H1 (cell line): ENCODE data around the gene NPBWR2. TPM values are rescaled to one million over a fixed set of nuclear protein-coding genes. Genes with fewer than 3 reads are reported as not detected.
A peak's percentile ranks its signal among the peaks of the same experiment; 100 is the strongest.

Source experiments
- CTCF ChIA-PET: fragments of 300-600 bp; sonication (Branson Sonifier 250); formaldehyde crosslinking; loops from one replicate; lab custom pipeline; 2021; ENCODE audit not compliant: partially characterized antibody; lab: Charles Lee
- POLR2A ChIA-PET: fragments of 300-600 bp; sonication (Branson Sonifier 250); formaldehyde crosslinking; loops from one replicate; lab custom pipeline; 2021; ENCODE audit warnings: inconsistent platforms; ENCODE audit not compliant: partially characterized antibody; lab: Charles Lee
- DNase-seq, 2 experiments: peaks; one replicate each; pipeline versions ENCODE4 v3.0.0 to v3.0.0-alpha.2; 2010 to 2022; ENCODE audit warnings: low spot score in 2 of 2, low read depth in 1 of 2, mixed read lengths in 1 of 2
- FAIRE-seq: peaks from 2 replicates; lab custom pipeline; 2011; peaks lifted over from hg19 to GRCh38; lab: Jason Lieb, UNC
- H2AFZ ChIP-seq: 2 replicates; pipeline ENCODE4 v1.8.1; 2012; ENCODE audit warnings: low read length, inconsistent platforms
- H2AK5ac ChIP-seq: 2 replicates; pipeline ENCODE4 v1.6.1; 2013; ENCODE audit warnings: low read depth, low read length
- H2BK120ac ChIP-seq: replicated peaks from 2 replicates; pipeline ENCODE3; 2013; ENCODE audit warnings: low read depth, low read length, inconsistent platforms
- H2BK12ac ChIP-seq: 2 replicates; pipeline ENCODE4 v1.6.1; 2013; ENCODE audit warnings: low read depth, low read length
- H2BK15ac ChIP-seq: 2 replicates; pipeline ENCODE4 v1.6.1; 2013; ENCODE audit warnings: low read length
- H2BK20ac ChIP-seq: 2 replicates; pipeline ENCODE4 v1.6.1; 2013; ENCODE audit warnings: low read length
- H2BK5ac ChIP-seq: 2 replicates; pipeline ENCODE4 v1.6.1; 2013; ENCODE audit warnings: low read depth, low read length
- H3K14ac ChIP-seq: 2 replicates; pipeline ENCODE4 v1.6.1; 2013; ENCODE audit warnings: inconsistent platforms; ENCODE audit not compliant: insufficient read length
- H3K18ac ChIP-seq: 2 replicates; pipeline ENCODE4 v1.6.1; 2013; ENCODE audit warnings: low read length; ENCODE audit errors: extremely low read depth
- H3K23ac ChIP-seq: 2 replicates; pipeline ENCODE4 v1.6.1; 2013; ENCODE audit warnings: inconsistent platforms; ENCODE audit not compliant: insufficient read length
- H3K23me2 ChIP-seq: 2 replicates; pipeline ENCODE4 v1.6.1; 2013; ENCODE audit warnings: low read depth, low read length
- H3K27ac ChIP-seq: 2 replicates; pipeline ENCODE4 v1.6.1; 2011; ENCODE audit warnings: low read depth, low read length, inconsistent platforms
- H3K27me3 ChIP-seq, 4 experiments: replicated peaks in 1 of 4; 1 replicate in 1 of 4; 2 replicates in 3 of 4; pipeline versions ENCODE4 v1.6.1 to v1.8.1; 2011 to 2013; ENCODE audit warnings: low read length in 3 of 4, mild to moderate bottlenecking in 3 of 4, inconsistent platforms in 2 of 4, mixed read lengths in 2 of 4, moderate library complexity in 1 of 4; ENCODE audit not compliant: control insufficient read depth in 3 of 4, insufficient read depth in 3 of 4; ENCODE audit errors: extremely low read depth in 1 of 4
- H3K36me3 ChIP-seq, 4 experiments: 2 replicates each; pipeline versions ENCODE4 v1.6.1 to v1.8.1; 2011 to 2013; ENCODE audit warnings: mild to moderate bottlenecking in 4 of 4, low read length in 3 of 4, moderate library complexity in 2 of 4, control low read depth in 1 of 4, inconsistent platforms in 1 of 4; ENCODE audit not compliant: insufficient read depth in 4 of 4, control insufficient read depth in 2 of 4
- H3K4ac ChIP-seq: replicated peaks from 2 replicates; pipeline ENCODE3; 2013; ENCODE audit warnings: low read length, low read depth, mixed read lengths, inconsistent platforms; ENCODE audit not compliant: insufficient read length
- H3K4me1 ChIP-seq, 4 experiments: replicated peaks in 1 of 4; 1 replicate in 1 of 4; 2 replicates in 3 of 4; pipeline versions ENCODE4 v1.6.1 to v1.8.1; 2011 to 2013; ENCODE audit warnings: low read length in 3 of 4, inconsistent platforms in 2 of 4, mixed read lengths in 1 of 4; ENCODE audit not compliant: insufficient read depth in 4 of 4, control insufficient read depth in 3 of 4
- H3K4me2 ChIP-seq, 2 experiments: 2 replicates each; pipeline versions ENCODE4 v1.6.1 to v1.8.1; 2011 to 2013; ENCODE audit warnings: low read depth in 2 of 2, low read length in 2 of 2, control low read depth in 1 of 2, inconsistent platforms in 1 of 2, mild to moderate bottlenecking in 1 of 2; ENCODE audit not compliant: insufficient read depth in 1 of 2
- H3K4me3 ChIP-seq, 4 experiments: fragments of 200-600, 300-600 bp in 1 of 4; sonication (generic), shearing (Covaris generic), sonication (Bioruptor Twin) in 1 of 4; 2 replicates each; pipeline versions ENCODE4 v1.5.1 to v1.8.1; 2011 to 2016; ENCODE audit warnings: low read length in 4 of 4, low read depth in 3 of 4, control low read depth in 2 of 4, inconsistent platforms in 2 of 4, mild to moderate bottlenecking in 2 of 4, mixed read lengths in 1 of 4, moderate library complexity in 1 of 4; ENCODE audit not compliant: insufficient read depth in 2 of 4; ENCODE audit errors: extremely low read depth in 1 of 4
- H3K56ac ChIP-seq: replicated peaks from 2 replicates; pipeline ENCODE3; 2013; ENCODE audit warnings: low read depth, mild to moderate bottlenecking, mixed read lengths, low read length, inconsistent platforms; ENCODE audit not compliant: insufficient read length
- H3K79me1 ChIP-seq: 2 replicates; pipeline ENCODE4 v1.6.1; 2013; ENCODE audit warnings: low read depth, low read length, control low read depth
- H3K79me2 ChIP-seq, 2 experiments: 2 replicates each; pipeline versions ENCODE4 v1.6.1 to v1.8.1; 2012 to 2013; ENCODE audit warnings: low read length in 2 of 2, mild to moderate bottlenecking in 2 of 2, inconsistent platforms in 1 of 2; ENCODE audit not compliant: insufficient read depth in 2 of 2, control insufficient read depth in 1 of 2
- H3K9ac ChIP-seq, 4 experiments: replicated peaks in 1 of 4; 1 replicate in 1 of 4; 2 replicates in 3 of 4; pipeline versions ENCODE4 v1.6.1 to v1.8.1; 2011 to 2013; ENCODE audit warnings: low read depth in 3 of 4, low read length in 3 of 4, control low read depth in 2 of 4, mild to moderate bottlenecking in 2 of 4, moderate library complexity in 2 of 4, inconsistent platforms in 1 of 4; ENCODE audit errors: extremely low read depth in 1 of 4
- H3K9me3 ChIP-seq, 2 experiments: 2 replicates each; pipeline versions ENCODE4 v1.6.1 to v1.8.1; 2012 to 2013; ENCODE audit warnings: mild to moderate bottlenecking in 2 of 2, moderate library complexity in 2 of 2, control low read depth in 1 of 2, inconsistent platforms in 1 of 2, low read depth in 1 of 2, low read length in 1 of 2, mixed read lengths in 1 of 2; ENCODE audit not compliant: insufficient read depth in 2 of 2
- H4K20me1 ChIP-seq, 2 experiments: replicated peaks in 1 of 2; 2 replicates each; pipeline versions ENCODE3 to v1.8.1; 2011 to 2013; ENCODE audit warnings: inconsistent platforms in 2 of 2, low read length in 2 of 2, mild to moderate bottlenecking in 1 of 2; ENCODE audit not compliant: insufficient read depth in 2 of 2, control insufficient read depth in 1 of 2
- H4K5ac ChIP-seq: 2 replicates; pipeline ENCODE4 v1.6.1; 2013; ENCODE audit warnings: low read length, low read depth, mixed read lengths, inconsistent platforms; ENCODE audit not compliant: insufficient read length
- H4K8ac ChIP-seq: 2 replicates; pipeline ENCODE4 v1.8.0; 2013; ENCODE audit warnings: mild to moderate bottlenecking, moderate library complexity, low read length, inconsistent platforms; ENCODE audit not compliant: insufficient read depth; ENCODE audit errors: extremely low read depth
- H4K91ac ChIP-seq: replicated peaks from 2 replicates; pipeline ENCODE3; 2013; ENCODE audit warnings: low read length, mixed read lengths, inconsistent platforms; ENCODE audit not compliant: insufficient read length
- SRF ChIP-seq: IDR thresholded peaks from 2 replicates; pipeline ENCODE4 v1.6.1; 2011; ENCODE audit warnings: mild to moderate bottlenecking, low read depth, low read length, moderate library complexity
- WGBS, 2 experiments: shearing (Covaris generic) in 1 of 2; methylation state at CpG; one replicate each; pipeline versions ENCODE4 v1.1.6 to v1.1.7; 2013 to 2015; ENCODE audit warnings: low lambda C conversion rate in 2 of 2, mixed read lengths in 2 of 2, inconsistent platforms in 1 of 2, low coverage in 1 of 2, missing lambda C conversion rate in 1 of 2; ENCODE audit not compliant: insufficient replicate concordance in 2 of 2, insufficient coverage in 1 of 2, insufficient read length in 1 of 2; ENCODE audit errors: extremely low coverage in 1 of 2, missing lambda C conversion rate in 1 of 2; 5-methylcytosine and 5-hydroxymethylcytosine counted together
- polyA plus RNA-seq, 7 experiments: library from polyadenylated mRNA; depleted of rRNA in 3 of 7; stranded (reverse) in 5 of 7; unstranded in 2 of 7; fragments of >200 nt in 5 of 7; fragments of 200-250 nt in 2 of 7; gene quantifications; 1 replicate in 5 of 7; 2 replicates in 1 of 7; 4 replicates in 1 of 7; pipeline versions ENCODE4 v1.2.1 to v1.2.3, GENCODE V29; 2011 to 2013; ENCODE audit warnings: missing spikeins in 2 of 7, mixed read lengths in 2 of 7
- total RNA-seq: library from RNA; stranded (reverse); fragmentation: NEBNext Ultra II Directional; extraction: Animal tissue kit (Norgen Biotek cat#: 25700); gene quantifications from 2 replicates; pipeline ENCODE4 v1.2.1, GENCODE V29; 2021

NPBWR2 gene
- total and polyA plus RNA-seq, 2 of the 8 experiments (the other 6 are each of a cell fraction or from before 2014, with no cell fraction given), result not detected

DNA sequence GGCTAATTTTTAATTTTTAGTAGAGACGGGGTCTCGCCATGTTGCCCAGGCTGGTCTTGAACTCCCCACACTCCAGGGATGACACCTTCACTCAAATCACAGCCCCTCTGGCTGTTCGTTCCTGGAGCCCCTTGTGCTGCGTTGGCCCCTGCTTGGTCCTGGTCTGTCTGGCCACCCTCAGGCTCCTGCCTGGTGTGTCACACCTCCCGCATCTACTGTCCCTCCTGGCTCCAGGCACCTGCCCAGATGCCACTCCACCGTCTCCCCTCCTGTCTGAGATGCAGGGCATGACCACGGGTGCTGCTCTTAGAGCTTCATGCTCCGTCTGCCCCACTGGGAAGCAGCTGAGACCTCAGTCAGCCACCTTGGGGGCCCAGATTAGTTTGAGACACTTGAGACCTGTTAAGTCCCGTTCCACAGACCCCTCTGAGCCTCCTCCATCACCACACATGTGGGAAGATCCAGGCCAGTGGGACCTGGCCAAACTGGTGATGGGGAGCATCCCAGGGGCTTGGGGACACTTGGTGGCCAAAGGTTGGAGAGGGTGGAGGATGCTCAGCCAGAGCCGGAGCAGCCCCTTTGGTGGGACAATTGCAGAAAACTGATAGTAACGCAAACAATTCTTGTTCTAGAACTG, 21.9 kb upstream of the NPBWR2 start:
- H4K91ac ChIP-seq, result no peak overlapping the region
- H3K4me1 ChIP-seq, result no peaks in the 10 kb centered on the region
- DNase-seq, result peak in 1 of 2 experiments; percentile 19
- no peak overlapping the region for H3K4me3 ChIP-seq
- no peak overlapping the region for H4K8ac ChIP-seq
- no peak overlapping the region for H3K23ac ChIP-seq
- H2BK20ac ChIP-seq, result no peak overlapping the region
- H2BK5ac ChIP-seq, result no peak overlapping the region
- ChIA-PET CTCF (interaction anchor here (0.6 to 1.1 kb wide), 2 partner anchors 9 to 49 kb away, joined by 3 read pairs; no protein-coding TSS in a partner anchor), POLR2A (no interaction called here)
- H3K36me3 ChIP-seq, result no peaks in the 10 kb centered on the region
- H2BK15ac ChIP-seq, result no peak overlapping the region
- no peaks in the 10 kb centered on the region for H3K23me2 ChIP-seq
- no peak for FAIRE-seq
- H4K5ac ChIP-seq, result no peak overlapping the region
- no peak overlapping the region for H2BK12ac ChIP-seq
- no peaks in the 10 kb centered on the region for H4K20me1 ChIP-seq
- 89% methylated on average over 11 of the region's 11 CpGs; no CpG with 5 or more reads in 1 of the 2 experiments for WGBS, 2 experiments
- no peaks in the 10 kb centered on the region for H3K9me3 ChIP-seq
- H3K27me3 ChIP-seq, result no peaks in the 10 kb centered on the region
- no peak overlapping the region for H3K56ac ChIP-seq
- no peak overlapping the region for H3K27ac ChIP-seq
- H2AK5ac ChIP-seq, result no peak overlapping the region
- no peaks in the 10 kb centered on the region for H3K79me2 ChIP-seq
- H3K79me1 ChIP-seq, result no peaks in the 10 kb centered on the region
- H2BK120ac ChIP-seq, result no peak overlapping the region
- no peak overlapping the region for H3K9ac ChIP-seq
- no peak overlapping the region for H2AFZ ChIP-seq
- no peak overlapping the region for H3K4me2 ChIP-seq
- H3K14ac ChIP-seq, result no peak overlapping the region
- H3K18ac ChIP-seq, result no peak overlapping the region
- H3K4ac ChIP-seq, result no peak overlapping the region
- no peak for TF ChIP-seq SRF
